Measurements from ENCODE around the gene TCIRG1.
"Not testable (repeated sequence)": the region's sequence is repeated elsewhere in the genome, so short reads cannot be mapped to it uniquely, and the experiment has no call there.

TCIRG1 gene

GRCh38 chr11:68083517-68083916 is 44.7 kb downstream of the TCIRG1 start:
- DNase-seq (ENCODE audit: low spot score) = no peak

GRCh38 chr11:68089679-68090078 is 50.9 kb downstream of the TCIRG1 start:
- DNase-seq (ENCODE audit: low spot score) = no peak

GRCh38 chr11:68090287-68090686 is 51.5 kb downstream of the TCIRG1 start:
- no peak for DNase-seq (ENCODE audit: low spot score)

- DNase-seq (ENCODE audit: low spot score) = peak; percentile 90
These were observed 51.9 kb downstream of the TCIRG1 start for GRCh38 chr11:68090706-68091105.

- no peak for DNase-seq (ENCODE audit: low spot score)
These were observed 53.6 kb downstream of the TCIRG1 start for GRCh38 chr11:68092411-68092810.

GRCh38 chr11:68092946-68093345 is 54.1 kb downstream of the TCIRG1 start:
- DNase-seq (ENCODE audit: low spot score) = not testable (repeated sequence)

- peak; percentile 74 for DNase-seq (ENCODE audit: low spot score)
These were observed 54.7 kb downstream of the TCIRG1 start for GRCh38 chr11:68093565-68093964.

- DNase-seq (ENCODE audit: low spot score) = no peak
These were observed 58.1 kb downstream of the TCIRG1 start for GRCh38 chr11:68096962-68097361.

GRCh38 chr11:68099057-68099456 is 60.2 kb downstream of the TCIRG1 start:
- DNase-seq (ENCODE audit: low spot score) = no peak

GRCh38 chr11:68099474-68100405 is 60.9 kb downstream of the TCIRG1 start:
- DNase-seq (ENCODE audit: low spot score) = no peak
